GM18511 (cell line): Measurements from ENCODE around the gene APOBEC3G.

Source experiments
- ATAC-seq: cut with Tn5 transposase; IDR thresholded peaks from one replicate; pipeline ENCODE4 v1.9.1; 2021; ENCODE audit warnings: mild to moderate bottlenecking, moderate library complexity; ENCODE audit not compliant: unreplicated experiment

Gene APOBEC3G

GRCh38 chr22:39090426-39091064 lies 13.5 kb downstream of the APOBEC3G start:
- no peak for ATAC-seq

- ATAC-seq: no peak
Observed at GRCh38 chr22:39091126-39092081, 14.3 kb downstream of the APOBEC3G start.

- ATAC-seq: no peak
Observed at GRCh38 chr22:39092111-39092862, 15.2 kb downstream of the APOBEC3G start.

DNA sequence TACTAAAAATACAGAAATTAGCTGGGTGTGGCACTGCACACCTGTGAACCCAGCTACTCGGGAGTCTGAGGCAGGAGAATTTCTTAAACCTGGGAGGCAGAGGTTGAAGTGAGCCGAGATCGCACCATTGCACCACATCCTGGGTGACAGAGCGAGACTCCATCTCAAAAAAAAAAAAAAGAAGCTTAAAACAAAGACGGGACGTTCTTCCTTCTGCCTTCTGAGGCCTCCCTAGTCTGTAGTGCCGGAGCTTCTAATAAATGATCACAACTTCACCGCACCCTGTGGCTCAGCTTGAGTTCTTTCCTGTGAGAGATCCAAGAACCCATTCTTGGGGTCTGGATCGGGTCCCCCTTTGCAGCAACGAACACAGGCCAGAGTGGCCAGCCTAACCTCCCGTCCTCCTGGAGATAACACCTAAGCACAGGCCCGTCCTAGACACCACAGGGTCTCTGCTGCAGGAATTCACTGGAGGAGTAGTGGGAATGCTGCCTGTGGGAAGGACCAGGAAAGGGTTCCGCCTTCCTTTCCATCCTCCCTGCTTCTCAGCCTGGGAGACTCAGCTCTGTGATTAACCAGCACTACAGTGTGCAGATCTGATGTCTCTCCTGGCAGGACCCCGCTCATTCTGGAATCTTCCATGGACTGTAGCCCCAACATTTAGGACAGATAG lies 17.8 kb downstream of the APOBEC3G start:
- no peak for ATAC-seq

DNA sequence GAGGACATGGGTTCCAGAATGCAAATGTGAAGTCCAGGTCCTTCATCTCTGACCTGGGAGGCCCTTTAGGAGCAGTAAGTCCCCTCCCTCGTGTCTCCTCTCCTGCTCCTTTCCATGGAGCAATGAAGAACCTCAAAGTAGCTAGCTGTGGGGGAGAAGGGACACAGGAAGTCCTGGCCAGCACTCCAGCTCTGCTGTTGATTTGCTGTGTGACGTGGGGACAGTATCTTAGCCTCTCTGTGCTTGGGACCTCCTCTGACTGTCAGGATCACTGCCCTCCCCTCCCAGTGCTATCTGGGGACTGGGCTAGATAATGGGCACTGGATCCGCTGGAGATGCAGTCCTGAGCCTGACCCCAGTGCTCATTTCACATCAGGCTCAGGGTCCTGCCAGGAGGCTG lies 18.9 kb downstream of the APOBEC3G start:
- no peak for ATAC-seq

- no peak for ATAC-seq
Observed at GRCh38 chr22:39097098-39098020, 20.3 kb downstream of the APOBEC3G start, which contains the start of gene APOBEC3H. Gene APOBEC3H (plus strand): TSS chr22:39097244. CDS start chr22:39100279, 3,035 bp downstream.

DNA sequence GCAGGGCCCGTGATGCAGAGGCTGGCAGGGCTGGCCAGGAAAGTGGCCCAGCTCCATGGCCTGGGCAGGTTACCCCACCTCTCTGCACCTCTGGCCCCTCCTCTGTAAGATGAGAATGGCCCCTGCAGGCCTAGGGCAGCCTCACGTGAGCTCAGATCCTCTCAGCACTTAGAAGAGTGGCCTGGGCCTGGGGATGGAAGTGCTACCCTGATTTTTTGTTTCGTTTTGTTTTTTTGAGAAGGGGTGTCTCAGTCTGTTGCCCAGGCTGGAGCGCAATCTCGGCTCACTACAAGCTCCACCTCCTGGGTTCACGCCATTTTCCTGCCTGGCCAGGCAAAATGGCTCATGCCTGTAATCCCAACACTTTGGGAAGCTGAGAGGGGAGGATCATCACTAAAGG lies 21.0 kb downstream of the APOBEC3G start:
- ATAC-seq: peak; percentile 49

DNA sequence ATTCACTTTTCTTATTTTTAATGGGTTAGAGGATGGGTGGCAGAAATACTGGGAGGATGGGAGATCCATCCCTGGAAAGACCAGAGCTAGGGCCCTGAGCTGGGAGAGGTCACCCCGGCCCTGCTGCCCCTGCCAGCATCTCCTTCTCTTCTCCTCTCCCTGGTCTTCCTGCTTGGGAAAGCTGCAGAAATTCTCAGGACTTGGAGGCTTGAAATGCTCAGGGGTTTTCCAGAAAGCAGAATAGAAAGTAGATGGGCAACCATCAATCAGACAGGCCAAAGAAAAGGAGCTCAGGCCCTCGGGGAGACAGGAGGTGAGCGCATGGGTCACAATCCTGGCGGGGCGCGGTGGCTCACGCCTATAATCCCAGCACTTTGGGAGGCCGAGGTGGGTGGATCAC lies 21.5 kb downstream of the APOBEC3G start:
- no peak for ATAC-seq

- ATAC-seq: no peak
Observed at GRCh38 chr22:39101226-39101625, 24.2 kb downstream of the APOBEC3G start.

GRCh38 chr22:39103431-39103830 lies 26.4 kb downstream of the APOBEC3G start:
- ATAC-seq: no peak

- no peak for ATAC-seq
Observed at GRCh38 chr22:39106326-39106725, 29.3 kb downstream of the APOBEC3G start.

- no peak for ATAC-seq
Observed at GRCh38 chr22:39108487-39108886, 31.4 kb downstream of the APOBEC3G start.

- no peak for ATAC-seq
Observed at GRCh38 chr22:39109361-39109760, 32.3 kb downstream of the APOBEC3G start.

- ATAC-seq: no peak
Observed at GRCh38 chr22:39110631-39111561, 33.8 kb downstream of the APOBEC3G start.

DNA sequence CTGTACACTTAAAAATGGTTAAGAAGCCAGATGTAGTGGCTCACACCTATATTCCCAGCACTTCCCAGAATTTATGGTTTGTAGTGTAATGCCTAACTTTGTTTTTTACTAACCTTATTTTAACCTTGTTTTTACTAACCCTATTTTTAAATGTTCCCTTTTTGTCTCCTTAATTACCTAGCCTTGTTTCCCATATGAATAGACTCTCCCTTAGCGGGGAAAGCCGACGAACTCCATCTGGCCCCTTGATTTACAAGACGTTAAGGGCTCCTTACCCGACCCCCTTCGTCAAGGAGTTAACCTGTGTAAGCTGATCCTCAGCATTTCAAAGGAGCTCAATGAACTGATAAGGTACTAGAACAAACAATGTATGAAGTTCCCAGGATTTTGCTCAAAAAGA lies 37.0 kb downstream of the APOBEC3G start:
- ATAC-seq: no peak

- ATAC-seq: no peak
Observed at GRCh38 chr22:39115570-39115969, 38.5 kb downstream of the APOBEC3G start.

DNA sequence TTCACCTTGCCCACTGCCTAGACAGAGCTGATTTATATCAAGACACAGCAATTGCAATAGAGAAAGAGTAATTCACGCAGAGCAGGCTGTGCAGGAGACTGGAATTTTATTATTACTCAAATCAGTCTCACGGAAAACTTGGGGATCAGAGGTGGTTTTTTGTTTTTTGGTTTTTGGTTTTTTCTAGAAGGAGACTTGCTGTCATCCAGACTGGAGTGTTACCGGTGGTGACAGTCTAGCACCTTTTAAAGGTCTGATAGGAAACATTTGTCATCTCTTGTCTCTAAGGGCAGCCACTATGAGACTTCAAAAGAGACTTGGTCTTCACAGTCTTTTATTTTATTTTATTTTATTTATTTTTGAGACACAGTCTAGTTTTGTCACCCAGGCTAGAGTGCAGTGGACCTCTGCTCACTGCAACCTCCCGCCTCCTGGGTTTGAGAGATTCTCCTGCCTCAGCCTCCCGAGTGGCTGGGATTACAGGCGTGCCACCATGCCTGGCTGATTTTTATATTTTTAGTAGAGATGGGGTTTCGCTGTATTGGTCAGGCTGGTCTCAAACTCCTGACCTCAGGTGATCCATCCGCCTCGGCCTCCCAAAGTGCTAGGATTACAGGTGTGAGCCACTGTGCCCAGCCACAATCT lies 39.0 kb downstream of the APOBEC3G start:
- ATAC-seq: no peak

GRCh38 chr22:39117585-39118191 lies 40.6 kb downstream of the APOBEC3G start:
- ATAC-seq: no peak
